HepG2 (cell line): Measurements from ENCODE around the gene DUSP22. TPM values are rescaled to one million over a fixed set of nuclear protein-coding genes. Genes with fewer than 3 reads are reported as not detected.

Source experiments
- AGO2 ChIP-seq: fragments of 200-400 bp; formaldehyde crosslinking; optimal IDR thresholded peaks from 2 replicates; pipeline ENCODE3; 2017; ENCODE audit warnings: mild to moderate bottlenecking, low read depth, low read length, moderate library complexity
- CEBPB ChIP-seq: IDR thresholded peaks from 2 replicates; pipeline ENCODE4 v1.6.1; 2011; ENCODE audit warnings: low read depth, low read length, improper control_type of control experiment, borderline replicate concordance
- HES4 ChIP-seq: sonication (generic); formaldehyde crosslinking; IDR thresholded peaks from 2 replicates; pipeline ENCODE4 v1.9.0; 2021; ENCODE audit warnings: mild to moderate bottlenecking, missing genetic modification reagents, borderline replicate concordance
- NFKB2 ChIP-seq: sonication (generic); formaldehyde crosslinking; IDR thresholded peaks from 2 replicates; pipeline ENCODE4 v1.4.0; 2020; ENCODE audit warnings: missing genetic modification reagents, borderline replicate concordance
- NR2F1 ChIP-seq, 2 experiments: fragments of 450-650 bp in 1 of 2; formaldehyde crosslinking in 1 of 2; IDR thresholded peaks; 2 replicates each; pipeline versions ENCODE4 v1.5.0 to v1.6.1; 2016 to 2020; ENCODE audit warnings: mild to moderate bottlenecking in 1 of 2, missing compliant biosample characterization in 1 of 2, missing genetic modification reagents in 1 of 2, moderate library complexity in 1 of 2
- RCOR2 ChIP-seq: IDR thresholded peaks from 2 replicates; pipeline ENCODE4 v1.6.1; 2016; ENCODE audit warnings: missing biosample characterization, missing genetic modification reagents
- RFX3 ChIP-seq: IDR thresholded peaks from 2 replicates; pipeline ENCODE4 v1.6.1; 2016; ENCODE audit warnings: missing biosample characterization, missing genetic modification reagents
- RXRB ChIP-seq: IDR thresholded peaks from 2 replicates; pipeline ENCODE4 v1.6.1; 2016; ENCODE audit warnings: borderline replicate concordance, missing genetic modification reagents, missing compliant biosample characterization
- SKI ChIP-seq: fragments of 450-650 bp; IDR thresholded peaks from one replicate; pipeline ENCODE4 v1.6.1; 2018; ENCODE audit warnings: mild to moderate bottlenecking; ENCODE audit not compliant: partially characterized antibody
- ZMYM3 ChIP-seq: sonication (generic); formaldehyde crosslinking; IDR thresholded peaks from 2 replicates; pipeline ENCODE4 v1.5.1; 2020; ENCODE audit warnings: mild to moderate bottlenecking, missing genetic modification reagents
- ZNF343 ChIP-seq: sonication (generic); formaldehyde crosslinking; IDR thresholded peaks from 2 replicates; pipeline ENCODE4 v1.4.0; 2020; ENCODE audit warnings: mild to moderate bottlenecking, missing genetic modification reagents
- ZNF605 ChIP-seq: sonication (generic); formaldehyde crosslinking; IDR thresholded peaks from 2 replicates; pipeline ENCODE4 v1.8.0; 2022; ENCODE audit warnings: mild to moderate bottlenecking, missing genetic modification reagents
- ZSCAN29 ChIP-seq: sonication (generic); formaldehyde crosslinking; conservative IDR thresholded peaks from 2 replicates; pipeline ENCODE4 v1.4.0; 2020; ENCODE audit warnings: mild to moderate bottlenecking, missing genetic modification reagents
- polyA plus RNA-seq, 8 experiments: library from polyadenylated mRNA; depleted of rRNA in 3 of 8; stranded (reverse) in 7 of 8; unstranded in 1 of 8; fragments of >200 nt; fragmentation: Illumina TruSeq in 4 of 8; extraction: Trizol in 4 of 8; gene quantifications; 2 replicates each; pipeline versions ENCODE4 v1.2.1 to v1.2.3, GENCODE V29; 2011 to 2016; ENCODE audit warnings: low read depth in 4 of 8, missing spikeins in 1 of 8, mixed read lengths in 1 of 8; ENCODE audit not compliant: insufficient read depth in 1 of 8
- total RNA-seq, 5 experiments: library from RNA; depleted of rRNA; stranded (reverse); fragments of >200 nt; fragmentation: Illumina TruSeq; extraction: Trizol; gene quantifications; 2 replicates each; pipeline ENCODE4 v1.2.3, GENCODE V29; 2016; ENCODE audit warnings: low read depth in 1 of 5
- TF ChIP-seq, protein P1 (sequence below): sonication (generic); formaldehyde crosslinking; IDR thresholded peaks from 2 replicates; pipeline ENCODE4 v1.9.0; 2021; ENCODE audit warnings: mild to moderate bottlenecking, missing genetic modification reagents
- TF ChIP-seq, protein P2 (sequence below): sonication (generic); formaldehyde crosslinking; IDR thresholded peaks from 2 replicates; pipeline ENCODE4 v1.8.1; 2023; ENCODE audit warnings: mild to moderate bottlenecking, moderate library complexity, missing genetic modification reagents
- TF ChIP-seq, protein P3 (sequence below): IDR thresholded peaks from 2 replicates; pipeline ENCODE4 v1.6.1; 2016; ENCODE audit warnings: control low read depth
- TF ChIP-seq, protein P4 (sequence below): sonication (generic); formaldehyde crosslinking; IDR thresholded peaks from 2 replicates; pipeline ENCODE4 v1.4.0; 2020; ENCODE audit warnings: missing genetic modification reagents
- TF ChIP-seq, protein P5 (sequence below): sonication (generic); formaldehyde crosslinking; IDR thresholded peaks from 2 replicates; pipeline ENCODE4 v1.5.0; 2020; ENCODE audit warnings: missing genetic modification reagents, mild to moderate bottlenecking, borderline replicate concordance

Gene DUSP22
- total and polyA plus RNA-seq, 2 of the 13 experiments (the other 11 are each of a cell fraction or from before 2014, with no cell fraction given): 20.2 to 32.8 TPM

DNA sequence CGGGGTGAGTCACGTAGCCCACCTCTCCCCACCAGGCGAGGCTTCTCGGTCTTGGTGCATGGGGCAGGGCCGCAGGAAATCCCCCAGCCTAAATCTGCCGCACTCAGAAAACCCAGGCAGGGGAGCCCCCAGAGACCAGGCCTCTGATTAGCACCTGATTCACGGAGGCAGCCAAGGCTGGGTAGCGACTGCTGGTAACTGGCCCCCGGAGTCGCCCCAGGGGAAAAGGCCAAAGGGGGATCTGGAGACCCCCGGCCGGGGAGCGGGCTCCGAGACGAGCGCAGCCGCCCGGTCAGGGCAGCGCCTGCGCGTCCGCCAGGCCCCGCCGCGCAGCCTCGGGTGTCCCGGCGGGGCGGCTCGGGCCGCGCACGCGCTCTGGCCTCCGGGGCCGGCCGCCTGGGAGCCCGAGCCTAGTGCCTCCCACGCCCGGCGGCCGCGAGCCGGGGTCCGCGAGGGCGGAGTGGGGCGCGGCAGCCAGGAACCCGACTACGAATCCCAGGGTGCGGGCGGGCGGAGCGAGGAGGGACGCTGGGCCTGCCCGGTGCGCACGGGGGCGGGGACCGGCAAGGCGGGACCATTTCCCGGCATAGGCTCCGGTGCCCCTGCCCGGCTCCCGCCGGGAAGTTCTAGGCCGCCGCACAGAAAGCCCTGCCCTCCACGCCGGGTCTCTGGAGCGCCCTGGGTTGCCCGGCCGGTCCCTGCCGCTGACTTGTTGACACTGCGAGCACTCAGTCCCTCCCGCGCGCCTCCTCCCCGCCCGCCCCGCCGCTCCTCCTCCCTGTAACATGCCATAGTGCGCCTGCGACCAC is at the start of gene DUSP22 (continued):
- TF ChIP-seq, protein P1, sequence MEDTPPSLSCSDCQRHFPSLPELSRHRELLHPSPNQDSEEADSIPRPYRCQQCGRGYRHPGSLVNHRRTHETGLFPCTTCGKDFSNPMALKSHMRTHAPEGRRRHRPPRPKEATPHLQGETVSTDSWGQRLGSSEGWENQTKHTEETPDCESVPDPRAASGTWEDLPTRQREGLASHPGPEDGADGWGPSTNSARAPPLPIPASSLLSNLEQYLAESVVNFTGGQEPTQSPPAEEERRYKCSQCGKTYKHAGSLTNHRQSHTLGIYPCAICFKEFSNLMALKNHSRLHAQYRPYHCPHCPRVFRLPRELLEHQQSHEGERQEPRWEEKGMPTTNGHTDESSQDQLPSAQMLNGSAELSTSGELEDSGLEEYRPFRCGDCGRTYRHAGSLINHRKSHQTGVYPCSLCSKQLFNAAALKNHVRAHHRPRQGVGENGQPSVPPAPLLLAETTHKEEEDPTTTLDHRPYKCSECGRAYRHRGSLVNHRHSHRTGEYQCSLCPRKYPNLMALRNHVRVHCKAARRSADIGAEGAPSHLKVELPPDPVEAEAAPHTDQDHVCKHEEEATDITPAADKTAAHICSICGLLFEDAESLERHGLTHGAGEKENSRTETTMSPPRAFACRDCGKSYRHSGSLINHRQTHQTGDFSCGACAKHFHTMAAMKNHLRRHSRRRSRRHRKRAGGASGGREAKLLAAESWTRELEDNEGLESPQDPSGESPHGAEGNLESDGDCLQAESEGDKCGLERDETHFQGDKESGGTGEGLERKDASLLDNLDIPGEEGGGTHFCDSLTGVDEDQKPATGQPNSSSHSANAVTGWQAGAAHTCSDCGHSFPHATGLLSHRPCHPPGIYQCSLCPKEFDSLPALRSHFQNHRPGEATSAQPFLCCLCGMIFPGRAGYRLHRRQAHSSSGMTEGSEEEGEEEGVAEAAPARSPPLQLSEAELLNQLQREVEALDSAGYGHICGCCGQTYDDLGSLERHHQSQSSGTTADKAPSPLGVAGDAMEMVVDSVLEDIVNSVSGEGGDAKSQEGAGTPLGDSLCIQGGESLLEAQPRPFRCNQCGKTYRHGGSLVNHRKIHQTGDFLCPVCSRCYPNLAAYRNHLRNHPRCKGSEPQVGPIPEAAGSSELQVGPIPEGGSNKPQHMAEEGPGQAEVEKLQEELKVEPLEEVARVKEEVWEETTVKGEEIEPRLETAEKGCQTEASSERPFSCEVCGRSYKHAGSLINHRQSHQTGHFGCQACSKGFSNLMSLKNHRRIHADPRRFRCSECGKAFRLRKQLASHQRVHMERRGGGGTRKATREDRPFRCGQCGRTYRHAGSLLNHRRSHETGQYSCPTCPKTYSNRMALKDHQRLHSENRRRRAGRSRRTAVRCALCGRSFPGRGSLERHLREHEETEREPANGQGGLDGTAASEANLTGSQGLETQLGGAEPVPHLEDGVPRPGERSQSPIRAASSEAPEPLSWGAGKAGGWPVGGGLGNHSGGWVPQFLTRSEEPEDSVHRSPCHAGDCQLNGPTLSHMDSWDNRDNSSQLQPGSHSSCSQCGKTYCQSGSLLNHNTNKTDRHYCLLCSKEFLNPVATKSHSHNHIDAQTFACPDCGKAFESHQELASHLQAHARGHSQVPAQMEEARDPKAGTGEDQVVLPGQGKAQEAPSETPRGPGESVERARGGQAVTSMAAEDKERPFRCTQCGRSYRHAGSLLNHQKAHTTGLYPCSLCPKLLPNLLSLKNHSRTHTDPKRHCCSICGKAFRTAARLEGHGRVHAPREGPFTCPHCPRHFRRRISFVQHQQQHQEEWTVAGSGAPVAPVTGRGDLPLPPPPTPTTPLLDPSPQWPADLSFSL: no peak
- TF ChIP-seq, protein P2, sequence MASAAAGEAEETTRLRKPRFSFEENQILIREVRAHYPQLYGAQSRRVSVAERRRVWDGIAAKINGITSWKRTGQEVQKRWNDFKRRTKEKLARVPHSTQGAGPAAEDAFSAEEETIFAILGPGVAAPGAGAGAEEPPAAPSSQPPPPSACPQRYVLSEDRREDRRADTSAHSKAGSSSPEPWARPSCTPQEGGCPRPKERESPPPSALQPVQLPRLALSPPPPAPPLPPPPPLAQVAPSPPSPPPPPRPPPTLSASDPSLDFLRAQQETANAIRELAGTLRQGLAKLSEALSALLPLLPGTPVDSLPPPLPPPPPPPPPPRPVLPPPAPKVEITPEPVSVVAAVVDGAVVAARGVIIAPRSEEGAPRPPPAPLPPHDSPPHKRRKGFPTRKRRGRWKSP (CRISPR knock-in tag): peak; percentile 74
- TF ChIP-seq, protein P3, sequence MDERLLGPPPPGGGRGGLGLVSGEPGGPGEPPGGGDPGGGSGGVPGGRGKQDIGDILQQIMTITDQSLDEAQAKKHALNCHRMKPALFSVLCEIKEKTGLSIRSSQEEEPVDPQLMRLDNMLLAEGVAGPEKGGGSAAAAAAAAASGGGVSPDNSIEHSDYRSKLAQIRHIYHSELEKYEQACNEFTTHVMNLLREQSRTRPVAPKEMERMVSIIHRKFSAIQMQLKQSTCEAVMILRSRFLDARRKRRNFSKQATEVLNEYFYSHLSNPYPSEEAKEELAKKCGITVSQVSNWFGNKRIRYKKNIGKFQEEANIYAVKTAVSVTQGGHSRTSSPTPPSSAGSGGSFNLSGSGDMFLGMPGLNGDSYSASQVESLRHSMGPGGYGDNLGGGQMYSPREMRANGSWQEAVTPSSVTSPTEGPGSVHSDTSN (CRISPR knock-in tag): no peak
- TF ChIP-seq, protein P4, sequence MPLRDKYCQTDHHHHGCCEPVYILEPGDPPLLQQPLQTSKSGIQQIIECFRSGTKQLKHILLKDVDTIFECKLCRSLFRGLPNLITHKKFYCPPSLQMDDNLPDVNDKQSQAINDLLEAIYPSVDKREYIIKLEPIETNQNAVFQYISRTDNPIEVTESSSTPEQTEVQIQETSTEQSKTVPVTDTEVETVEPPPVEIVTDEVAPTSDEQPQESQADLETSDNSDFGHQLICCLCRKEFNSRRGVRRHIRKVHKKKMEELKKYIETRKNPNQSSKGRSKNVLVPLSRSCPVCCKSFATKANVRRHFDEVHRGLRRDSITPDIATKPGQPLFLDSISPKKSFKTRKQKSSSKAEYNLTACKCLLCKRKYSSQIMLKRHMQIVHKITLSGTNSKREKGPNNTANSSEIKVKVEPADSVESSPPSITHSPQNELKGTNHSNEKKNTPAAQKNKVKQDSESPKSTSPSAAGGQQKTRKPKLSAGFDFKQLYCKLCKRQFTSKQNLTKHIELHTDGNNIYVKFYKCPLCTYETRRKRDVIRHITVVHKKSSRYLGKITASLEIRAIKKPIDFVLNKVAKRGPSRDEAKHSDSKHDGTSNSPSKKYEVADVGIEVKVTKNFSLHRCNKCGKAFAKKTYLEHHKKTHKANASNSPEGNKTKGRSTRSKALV: peak; percentile 25; the same call in 1 of the 2 replicates
- TF ChIP-seq RCOR2 (CRISPR knock-in tag) (no peak), SKI (no peak), RFX3 (no peak), ZMYM3 (no peak), NFKB2 (CRISPR knock-in tag) (no peak; the same call in 1 of the 2 replicates), HES4 (no peak; the same call in none of the 2 replicates), AGO2 (peak; percentile 71), ZNF605 (CRISPR knock-in tag) (peak; percentile 75), ZSCAN29 (no peak), CEBPB (no peak), ZNF343 (no peak), RXRB (CRISPR knock-in tag) (no peak), NR2F1 (CRISPR knock-in tag; IDR thresholded peaks at IDR 0.05) (no peak)
- TF ChIP-seq, protein P5, sequence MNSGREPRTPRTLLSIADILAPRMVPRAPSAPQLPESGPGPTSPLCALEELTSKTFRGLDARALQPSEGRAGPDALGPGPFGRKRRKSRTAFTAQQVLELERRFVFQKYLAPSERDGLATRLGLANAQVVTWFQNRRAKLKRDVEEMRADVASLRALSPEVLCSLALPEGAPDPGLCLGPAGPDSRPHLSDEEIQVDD (CRISPR knock-in tag): no peak; the same call in 1 of the 2 replicates
